ENCODE measurements around the gene ADISSP. TPM values are rescaled to one million over a fixed set of nuclear protein-coding genes. Genes with fewer than 3 reads are reported as not detected.

The ADISSP gene
- total and polyA plus RNA-seq, 4 donors: 8.6 to 53.7 (median 35.1) TPM

GRCh38 chr20:3753501-3754275 lies 13.9 kb downstream of the ADISSP start:
- 77 to 80% methylated on average over 24 to 26 of the region's 26 CpGs for WGBS, 2 donors
- Histone ChIP-seq H3K27me3 (ENCODE audit: control insufficient read depth in 3 of 3, insufficient read depth in 3 of 3, low read length in 2 of 3) (peaks cover 0 to 16% (median 3%) of the 10 kb centered on the region in 3 donors), H3K9me3 (ENCODE audit: control insufficient read depth in 4 of 4, insufficient read depth in 3 of 4, low read length in 3 of 4) (no peaks in the 10 kb centered on the region), H3K27ac (ENCODE audit: low read depth in 1 of 2, low read length in 1 of 2) (no peak overlapping the region), H3K36me3 (ENCODE audit: control insufficient read depth in 4 of 4, insufficient read depth in 4 of 4, low read length in 4 of 4) (peaks cover 0 to 22% (median 12%) of the 10 kb centered on the region in 4 donors), H3K4me3 (no peak overlapping the region), H3K9ac (ENCODE audit: insufficient read depth in 1 of 2, low read length in 2 of 2) (no peak overlapping the region), H3K4me1 (ENCODE audit: control insufficient read depth in 5 of 5, insufficient read depth in 5 of 5, low read length in 5 of 5) (peaks cover 0 to 6% (median 0%) of the 10 kb centered on the region in 5 donors)
- DNase-seq: no peak
- no peak for TF ChIP-seq CTCF (IDR thresholded peaks at IDR 0.05; ENCODE audit: control extremely low read depth, extremely low read depth)
- no peak for ATAC-seq (ENCODE audit: insufficient read depth, low FRiP score)

GRCh38 chr20:3753098-3753497 lies 14.5 kb downstream of the ADISSP start:
- 45 to 47% methylated on average over 4 of the region's 4 CpGs for WGBS, 2 donors
- Histone ChIP-seq H3K4me3 (no peak overlapping the region), H3K9me3 (ENCODE audit: control insufficient read depth in 4 of 4, insufficient read depth in 3 of 4, low read length in 3 of 4) (no peaks in the 10 kb centered on the region), H3K27ac (ENCODE audit: low read depth in 1 of 2, low read length in 1 of 2) (no peak overlapping the region), H3K9ac (ENCODE audit: insufficient read depth in 1 of 2, low read length in 2 of 2) (no peak overlapping the region), H3K27me3 (ENCODE audit: control insufficient read depth in 3 of 3, insufficient read depth in 3 of 3, low read length in 2 of 3) (peaks cover 0 to 19% (median 3%) of the 10 kb centered on the region in 3 donors), H3K36me3 (ENCODE audit: control insufficient read depth in 4 of 4, insufficient read depth in 4 of 4, low read length in 4 of 4) (peaks cover 0 to 20% (median 12%) of the 10 kb centered on the region in 4 donors), H3K4me1 (ENCODE audit: control insufficient read depth in 5 of 5, insufficient read depth in 5 of 5, low read length in 5 of 5) (peaks cover 0 to 6% (median 0%) of the 10 kb centered on the region in 5 donors)
- peak; percentile 60 for TF ChIP-seq CTCF (IDR thresholded peaks at IDR 0.05; ENCODE audit: control extremely low read depth, extremely low read depth)
- DNase-seq (peak; percentile 69 to 85 (median 73)), ATAC-seq (ENCODE audit: insufficient read depth, low FRiP score) (peak; percentile 64)

- no peak overlapping the region for H3K27ac ChIP-seq (ENCODE audit: low read depth in 1 of 2, low read length in 1 of 2)
- H3K4me1 ChIP-seq (ENCODE audit: control insufficient read depth in 5 of 5, insufficient read depth in 5 of 5, low read length in 5 of 5): peaks cover 0 to 6% (median 0%) of the 10 kb centered on the region in 5 donors
- no peak overlapping the region for H3K9ac ChIP-seq (ENCODE audit: insufficient read depth in 1 of 2, low read length in 2 of 2)
- ATAC-seq (ENCODE audit: insufficient read depth, low FRiP score): no peak
- no peaks in the 10 kb centered on the region for H3K9me3 ChIP-seq (ENCODE audit: control insufficient read depth in 4 of 4, insufficient read depth in 3 of 4, low read length in 3 of 4)
- H3K27me3 ChIP-seq (ENCODE audit: control insufficient read depth in 3 of 3, insufficient read depth in 3 of 3, low read length in 2 of 3): peaks cover 0 to 19% (median 3%) of the 10 kb centered on the region in 3 donors
- TF ChIP-seq CTCF (IDR thresholded peaks at IDR 0.05; ENCODE audit: control extremely low read depth, extremely low read depth): no peak
- no peak for DNase-seq
- H3K36me3 ChIP-seq (ENCODE audit: control insufficient read depth in 4 of 4, insufficient read depth in 4 of 4, low read length in 4 of 4): peaks cover 0 to 22% (median 12%) of the 10 kb centered on the region in 4 donors
- WGBS, 2 donors: 49 to 52% methylated on average over 13 of the region's 13 CpGs
- no peak overlapping the region for H3K4me3 ChIP-seq
Observed at GRCh38 chr20:3752386-3752759, 15.2 kb downstream of the ADISSP start.
